ENCODE results near the gene DUS4L.
"Not testable (repeated sequence)": the region's sequence is repeated elsewhere in the genome, so short reads cannot be mapped to it uniquely, and the experiment has no call there.

DUS4L gene, protein sequence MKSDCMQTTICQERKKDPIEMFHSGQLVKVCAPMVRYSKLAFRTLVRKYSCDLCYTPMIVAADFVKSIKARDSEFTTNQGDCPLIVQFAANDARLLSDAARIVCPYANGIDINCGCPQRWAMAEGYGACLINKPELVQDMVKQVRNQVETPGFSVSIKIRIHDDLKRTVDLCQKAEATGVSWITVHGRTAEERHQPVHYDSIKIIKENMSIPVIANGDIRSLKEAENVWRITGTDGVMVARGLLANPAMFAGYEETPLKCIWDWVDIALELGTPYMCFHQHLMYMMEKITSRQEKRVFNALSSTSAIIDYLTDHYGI

DNA sequence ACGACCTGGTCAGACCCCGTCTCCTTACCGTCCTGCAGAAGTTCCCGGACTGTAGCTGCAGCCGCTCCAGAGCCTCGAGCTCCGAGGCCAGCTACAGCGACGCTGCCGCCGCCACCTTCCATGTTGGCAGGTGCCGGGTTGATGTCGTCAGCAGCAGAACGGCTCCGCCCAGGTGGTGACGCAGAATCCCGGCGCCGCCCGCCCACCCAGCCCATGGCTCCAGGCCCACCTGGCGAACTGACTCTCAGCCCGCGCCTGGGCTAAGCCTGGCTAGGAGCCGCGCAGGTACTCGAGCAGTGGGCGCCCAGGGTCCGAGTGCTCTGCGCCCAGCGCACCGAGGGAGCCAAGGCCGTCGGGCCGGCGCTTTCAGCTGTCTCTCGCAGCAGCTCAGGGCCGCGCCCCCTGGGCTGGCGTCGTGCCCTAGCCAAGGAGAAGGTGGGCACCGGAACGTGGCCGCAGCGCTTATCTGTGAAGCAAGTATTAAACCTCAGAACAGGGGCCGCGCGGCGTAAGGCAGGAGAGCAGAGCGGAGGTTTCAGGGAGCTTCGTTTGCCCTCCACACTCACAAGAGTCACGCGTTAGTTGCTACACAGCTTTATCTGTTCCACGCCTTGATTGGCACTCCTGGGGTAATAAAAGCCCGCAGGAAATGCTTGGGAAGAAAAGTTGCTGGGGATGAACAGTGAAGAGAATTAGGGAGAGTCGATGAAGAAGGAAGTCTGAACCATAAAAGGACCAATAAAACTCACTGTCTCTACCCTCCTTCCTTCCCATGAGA lies at the start of gene DUS4L, which contains the start of gene COG5:
DUS4L (plus strand) TSS at position 197 of the 778 bp plus-strand sequence. CDS start 3,100 bp downstream, outside the sequence.
COG5 (minus strand) TSS at position 146 of the 778 bp plus-strand sequence; CDS start at position 122, 24 bp downstream.
- H3K27ac ChIP-seq, result peak within 1 kb of the TSS; percentile 95
- DNase-seq (ENCODE audit: low read depth, low spot score), result no peak

DNA sequence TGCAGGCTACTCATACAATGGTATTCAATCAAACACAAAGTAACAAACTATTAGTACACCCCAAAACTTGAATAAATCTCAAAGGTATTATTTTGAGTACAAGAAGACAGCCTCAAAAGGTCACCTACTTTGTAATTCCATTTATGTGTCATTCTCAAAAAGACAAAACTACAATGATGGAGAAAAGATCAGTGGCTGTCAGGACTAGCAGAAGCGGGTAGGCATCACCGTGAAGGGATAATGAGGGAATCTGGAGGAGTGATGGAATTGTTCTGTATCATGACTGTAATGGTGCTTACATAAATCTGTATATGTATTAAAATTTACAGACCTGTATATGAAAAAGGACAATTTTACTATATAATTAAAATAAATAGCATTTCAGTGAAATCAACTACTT lies 37.1 kb upstream of the DUS4L start:
- DNase-seq (ENCODE audit: low read depth, low spot score), result no peak
- H3K27ac ChIP-seq, result no peak overlapping the region

DNA sequence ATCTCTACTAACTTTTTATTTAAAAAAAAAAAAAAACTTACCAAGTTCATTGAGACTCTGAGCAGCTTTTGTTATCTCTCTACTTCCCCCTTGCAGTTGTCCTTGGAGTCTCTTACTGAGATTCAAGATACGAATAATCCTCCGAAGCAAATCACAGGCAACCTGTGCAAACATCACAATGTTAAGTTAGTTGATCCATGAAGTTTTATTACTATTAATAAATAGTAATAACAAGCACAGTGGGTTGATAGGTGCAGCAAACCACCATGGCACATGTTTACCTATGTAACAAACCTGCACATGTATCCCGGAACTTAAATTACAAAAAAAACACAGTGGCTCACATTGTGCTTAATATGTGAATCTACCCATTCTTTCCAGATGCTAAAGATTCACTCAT lies 36.6 kb upstream of the DUS4L start:
- H3K27ac ChIP-seq, result no peak overlapping the region
- no peak for DNase-seq (ENCODE audit: low read depth, low spot score)

DNA sequence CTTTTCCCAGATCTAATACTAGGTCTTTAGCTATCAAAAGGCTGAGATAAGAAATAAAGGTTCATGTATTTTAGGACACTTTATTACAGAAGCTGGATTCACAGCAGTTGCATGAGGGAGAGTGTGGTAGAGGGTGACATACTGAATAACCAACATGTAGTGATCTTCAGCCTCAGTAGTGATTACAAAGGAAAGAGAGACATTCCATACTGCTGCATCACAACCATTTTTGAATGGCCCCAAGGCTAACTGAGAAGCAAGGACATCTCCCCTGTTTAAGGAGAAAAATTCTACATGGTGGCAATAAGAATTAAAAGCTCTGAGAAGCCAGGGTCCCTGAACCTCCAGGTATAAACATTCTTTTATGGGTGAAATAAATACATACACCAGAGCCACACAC lies 35.3 kb upstream of the DUS4L start:
- DNase-seq (ENCODE audit: low read depth, low spot score), result no peak
- no peak overlapping the region for H3K27ac ChIP-seq

DNA sequence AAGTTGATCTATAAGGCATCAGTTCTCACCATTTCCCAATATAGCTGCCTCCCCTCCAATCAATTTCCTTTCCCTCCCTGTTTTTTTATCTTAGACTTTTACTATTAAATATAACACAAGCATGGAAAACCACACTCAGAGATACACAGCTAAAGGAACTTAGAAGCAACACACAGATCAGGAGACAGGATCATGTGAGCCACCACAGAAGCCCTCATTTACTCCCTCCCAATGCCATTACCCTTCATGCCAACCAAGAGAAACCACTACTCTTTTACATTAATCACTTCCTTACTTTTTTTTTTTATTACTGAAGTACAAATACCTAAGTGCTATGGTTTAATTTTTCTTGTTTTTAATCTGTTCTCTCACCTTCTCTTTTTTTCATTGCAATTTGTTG lies 33.0 kb upstream of the DUS4L start:
- DNase-seq (ENCODE audit: low read depth, low spot score), result no peak
- H3K27ac ChIP-seq, result no peak overlapping the region

DNA sequence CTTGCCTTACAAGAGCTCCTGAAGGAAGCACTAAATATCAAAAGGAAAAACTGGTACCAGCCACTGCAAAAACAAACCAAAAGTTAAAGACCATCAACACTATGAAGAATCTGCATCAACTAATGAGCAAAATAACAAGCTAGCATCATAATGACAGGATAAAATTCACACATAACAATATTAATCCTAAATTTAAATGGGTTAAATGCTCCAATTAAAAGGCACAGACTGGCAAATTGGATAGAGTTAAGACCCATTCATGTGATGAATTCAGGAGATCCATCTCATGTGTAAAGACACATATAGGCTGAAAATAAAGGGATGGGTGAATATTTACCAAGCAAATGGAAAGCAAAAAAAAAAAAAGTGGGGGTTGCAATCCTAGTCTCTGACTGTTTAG lies 29.6 kb upstream of the DUS4L start:
- DNase-seq (ENCODE audit: low read depth, low spot score), result no peak
- no peak overlapping the region for H3K27ac ChIP-seq

DNA sequence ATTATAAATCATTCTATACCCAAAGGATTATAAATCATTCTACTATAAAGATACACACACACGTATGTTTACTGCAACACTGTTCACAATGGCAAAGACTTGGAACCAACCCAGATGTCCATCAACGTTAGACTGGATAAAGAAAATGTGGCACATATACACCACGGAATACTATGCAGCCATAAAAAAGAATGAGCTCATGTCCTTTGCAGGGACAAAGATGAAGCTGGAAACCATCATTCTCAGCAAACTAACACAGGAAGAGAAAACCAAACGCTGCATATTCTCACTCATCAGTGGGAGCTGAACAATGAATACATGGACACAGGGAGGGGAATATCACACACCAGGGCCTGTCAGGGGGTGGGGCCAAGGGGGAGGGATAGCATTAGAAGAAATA lies 26.5 kb upstream of the DUS4L start:
- not testable (repeated sequence) for H3K27ac ChIP-seq; DNase-seq (ENCODE audit: low read depth, low spot score)

DNA sequence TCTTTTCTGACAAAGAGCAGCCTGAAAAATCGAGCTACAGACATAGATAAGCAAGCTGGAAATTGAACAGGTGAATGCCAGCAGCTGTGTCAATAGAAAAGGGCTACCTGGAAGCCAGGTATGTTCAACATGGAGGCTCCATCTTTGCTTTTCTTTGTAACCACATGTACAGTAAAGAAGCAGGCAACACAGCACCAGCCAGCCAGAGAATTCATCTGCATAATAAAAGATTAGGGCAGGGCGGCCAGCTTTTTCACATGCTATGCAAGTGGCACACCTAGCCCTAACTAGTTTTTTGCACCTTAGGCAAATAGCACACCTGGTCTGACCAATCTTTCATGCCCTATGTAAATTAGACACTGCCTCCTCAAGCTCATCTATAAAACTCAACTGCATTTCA lies 25.8 kb upstream of the DUS4L start:
- no peak for DNase-seq (ENCODE audit: low read depth, low spot score)
- no peak overlapping the region for H3K27ac ChIP-seq

DNA sequence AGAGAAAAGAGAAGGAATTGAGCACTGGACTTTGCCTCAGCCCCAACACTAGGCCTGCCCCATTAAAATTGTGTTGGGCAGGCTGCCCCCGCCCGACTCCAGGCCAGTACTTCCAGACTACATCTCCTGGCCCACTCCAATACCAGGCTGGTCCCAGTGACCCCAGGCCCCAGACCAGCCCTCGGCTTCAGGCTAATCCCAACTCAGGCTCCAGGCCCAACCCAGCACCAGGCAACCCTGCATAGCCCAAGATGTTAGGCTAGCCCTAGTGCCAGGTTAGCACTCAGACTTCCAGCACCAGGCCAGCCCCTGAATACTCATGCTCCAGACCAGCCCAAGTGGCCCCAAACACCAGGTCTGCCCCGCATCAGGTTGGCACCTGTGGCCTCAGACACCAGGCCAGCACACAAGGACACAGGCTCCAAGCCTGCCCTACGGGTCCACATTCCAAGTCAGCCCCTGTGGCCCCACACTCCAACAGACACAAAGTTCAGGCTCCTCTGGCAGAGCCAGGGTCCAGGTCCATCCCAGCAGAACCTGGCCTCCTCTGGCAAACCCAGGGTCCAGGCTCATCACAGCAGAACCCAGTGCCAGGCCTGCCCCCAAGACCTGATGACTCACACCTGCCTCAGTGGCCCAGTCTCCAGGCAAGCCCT lies 20.3 kb upstream of the DUS4L start:
- H3K27ac ChIP-seq, result no peak overlapping the region
- no peak for DNase-seq (ENCODE audit: low read depth, low spot score)

DNA sequence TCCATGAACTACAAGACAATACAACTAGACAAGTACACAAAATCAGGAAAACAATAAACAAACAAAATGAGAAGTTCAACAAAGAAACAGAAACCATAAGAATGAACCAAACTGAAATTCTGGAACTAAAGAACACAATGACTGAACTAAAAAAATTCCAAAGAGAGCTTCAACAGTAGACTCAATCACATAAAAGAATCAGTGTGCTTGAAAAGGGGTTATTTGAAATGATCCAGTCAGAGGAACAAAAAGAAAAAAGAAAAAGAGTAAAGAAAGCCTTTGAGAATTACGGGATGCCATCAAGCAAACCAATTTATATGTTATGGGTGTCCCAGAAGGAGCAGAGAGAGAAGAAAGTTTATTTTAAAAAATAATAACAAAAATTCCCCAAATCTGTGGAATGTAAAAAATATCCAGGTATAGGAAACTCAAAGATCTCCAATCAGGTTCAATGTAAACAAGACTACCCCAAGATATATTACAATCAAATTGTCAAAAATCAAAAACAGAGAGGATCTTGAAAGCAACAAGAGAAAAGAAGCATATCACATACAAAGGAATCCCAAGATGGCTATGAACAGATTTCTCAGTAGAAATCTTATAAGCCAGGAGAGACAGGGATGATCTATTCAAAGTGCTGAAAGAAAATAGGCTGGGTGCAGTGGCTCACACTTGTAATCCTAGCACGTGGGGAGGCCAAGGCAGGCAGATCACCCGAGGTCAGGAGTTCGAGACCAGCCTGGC lies 18.8 kb upstream of the DUS4L start:
- no peak for DNase-seq (ENCODE audit: low read depth, low spot score)
- H3K27ac ChIP-seq, result no peak overlapping the region

DNA sequence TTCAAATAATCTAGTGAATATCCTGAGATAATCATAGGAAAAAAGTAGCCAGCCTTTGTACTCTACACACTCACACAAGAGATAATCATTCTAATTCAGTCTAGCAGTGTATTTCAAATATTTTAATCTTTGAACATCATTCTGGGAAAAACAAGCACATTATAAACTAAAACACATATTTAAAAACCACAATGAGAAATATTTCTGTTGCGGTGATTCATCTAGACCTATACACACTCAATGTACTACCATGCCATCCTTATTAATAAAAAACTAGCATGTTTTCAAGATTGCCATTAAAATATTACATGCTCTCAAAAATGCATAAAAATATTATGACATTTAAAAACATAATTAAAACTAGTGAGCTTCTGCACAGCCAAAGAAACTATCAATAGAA lies 11.8 kb upstream of the DUS4L start:
- no peak for DNase-seq (ENCODE audit: low read depth, low spot score)
- H3K27ac ChIP-seq, result no peak overlapping the region

DNA sequence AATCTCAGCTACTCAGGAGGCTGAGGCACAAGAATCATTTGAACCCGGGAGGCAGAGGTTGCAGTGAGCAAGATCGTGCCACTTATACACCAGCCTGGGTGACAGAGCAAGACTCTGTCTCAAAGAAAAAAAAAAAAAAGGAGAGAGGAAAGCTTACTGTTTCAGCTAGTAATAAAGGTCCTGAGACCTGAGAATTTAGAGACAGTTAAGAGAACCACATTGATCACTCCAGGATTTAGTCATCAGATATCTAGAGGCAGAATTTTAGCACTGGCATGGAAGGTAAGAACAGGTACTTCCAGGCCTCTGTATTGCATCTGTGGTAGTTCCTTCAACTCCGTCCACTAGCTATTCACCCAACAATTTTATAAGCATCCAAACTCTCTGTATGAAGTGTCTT lies 7.9 kb upstream of the DUS4L start:
- no peak for DNase-seq (ENCODE audit: low read depth, low spot score)
- no peak overlapping the region for H3K27ac ChIP-seq

DNA sequence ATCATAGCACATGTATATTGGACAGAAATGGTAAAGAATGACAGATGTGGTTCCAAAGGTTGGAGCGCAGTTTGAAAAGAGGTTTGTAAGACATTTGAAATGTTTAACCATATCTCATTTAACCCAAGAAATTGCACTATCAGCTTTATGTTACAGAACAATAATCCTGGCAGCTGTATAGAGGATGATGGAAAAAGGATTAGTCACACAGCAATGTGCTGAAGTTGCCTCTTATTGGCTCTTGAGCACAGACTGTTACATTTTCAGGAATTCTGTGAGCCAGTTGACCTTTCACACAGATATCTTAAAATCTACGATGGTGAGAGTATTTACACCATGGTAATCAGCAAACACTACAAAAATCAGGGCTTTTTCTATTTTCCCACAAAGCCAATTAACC lies 3.9 kb upstream of the DUS4L start:
- H3K27ac ChIP-seq, result peak overlapping the region; percentile 95
- no peak for DNase-seq (ENCODE audit: low read depth, low spot score)

DNA sequence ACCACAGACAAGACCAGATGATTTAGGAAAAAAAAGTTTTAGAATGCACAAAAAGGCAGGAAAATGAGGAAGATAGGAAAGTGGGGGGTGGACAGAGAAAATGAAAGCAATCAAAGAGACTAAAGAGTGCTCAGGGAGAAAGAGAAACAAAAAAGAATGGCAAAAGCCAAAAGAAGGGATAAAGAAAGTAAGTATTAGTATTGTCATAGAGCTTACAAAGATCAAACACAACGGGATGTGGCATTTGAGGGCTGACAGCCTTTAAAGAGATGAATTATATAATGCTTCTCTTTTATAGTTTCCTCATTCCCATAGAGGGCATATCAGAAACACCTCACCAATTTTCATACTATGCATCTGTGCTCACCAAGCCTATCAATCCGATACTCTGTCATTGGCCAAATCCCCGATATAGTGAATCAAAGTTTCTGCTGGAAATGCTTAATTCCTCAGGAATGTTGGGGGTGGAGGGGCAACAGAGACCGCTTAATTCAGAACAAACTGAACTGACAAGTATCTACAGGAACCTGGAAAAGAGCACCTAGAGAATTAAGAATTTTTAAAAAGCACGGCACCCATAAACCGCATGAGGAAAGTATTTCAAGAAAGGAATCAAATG lies 2.8 kb upstream of the DUS4L start:
- no peak for DNase-seq (ENCODE audit: low read depth, low spot score)
- H3K27ac ChIP-seq, result peak overlapping the region; percentile 95

DNA sequence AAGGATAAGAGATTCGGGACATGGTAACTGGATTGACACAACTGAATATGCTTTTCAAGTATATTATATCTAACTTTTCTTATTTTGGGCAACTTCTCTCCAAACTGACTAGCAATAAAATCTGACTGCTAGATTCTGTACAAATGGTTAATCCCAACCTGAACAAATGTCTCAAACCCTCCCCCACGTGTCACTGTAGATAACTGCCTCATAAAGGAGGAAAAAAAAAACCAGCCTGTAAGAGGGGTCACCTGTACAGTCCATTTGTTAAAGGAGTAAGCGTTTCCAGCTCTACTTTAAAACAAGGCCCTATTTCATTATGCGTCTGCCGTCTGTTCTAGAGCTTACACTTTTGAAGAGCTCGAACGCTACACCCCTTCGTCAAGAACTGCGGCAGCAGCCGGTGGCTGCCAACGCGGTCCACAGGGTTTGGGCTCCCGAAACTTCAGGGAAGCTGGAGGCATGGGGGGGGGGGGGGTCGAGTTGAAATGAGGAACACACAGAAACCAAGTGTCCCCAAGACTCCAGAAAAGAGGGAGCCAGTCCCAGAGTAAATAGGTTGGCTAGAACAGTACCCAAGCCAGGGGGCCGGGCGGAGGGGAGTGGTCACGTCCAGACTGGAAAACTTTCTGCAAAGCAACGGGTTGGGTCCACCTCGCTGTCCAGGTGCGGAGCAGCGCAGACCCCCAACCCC lies 543 bp upstream of the DUS4L start:
- no peak for DNase-seq (ENCODE audit: low read depth, low spot score)
- peak overlapping the region; percentile 95 for H3K27ac ChIP-seq

DNA sequence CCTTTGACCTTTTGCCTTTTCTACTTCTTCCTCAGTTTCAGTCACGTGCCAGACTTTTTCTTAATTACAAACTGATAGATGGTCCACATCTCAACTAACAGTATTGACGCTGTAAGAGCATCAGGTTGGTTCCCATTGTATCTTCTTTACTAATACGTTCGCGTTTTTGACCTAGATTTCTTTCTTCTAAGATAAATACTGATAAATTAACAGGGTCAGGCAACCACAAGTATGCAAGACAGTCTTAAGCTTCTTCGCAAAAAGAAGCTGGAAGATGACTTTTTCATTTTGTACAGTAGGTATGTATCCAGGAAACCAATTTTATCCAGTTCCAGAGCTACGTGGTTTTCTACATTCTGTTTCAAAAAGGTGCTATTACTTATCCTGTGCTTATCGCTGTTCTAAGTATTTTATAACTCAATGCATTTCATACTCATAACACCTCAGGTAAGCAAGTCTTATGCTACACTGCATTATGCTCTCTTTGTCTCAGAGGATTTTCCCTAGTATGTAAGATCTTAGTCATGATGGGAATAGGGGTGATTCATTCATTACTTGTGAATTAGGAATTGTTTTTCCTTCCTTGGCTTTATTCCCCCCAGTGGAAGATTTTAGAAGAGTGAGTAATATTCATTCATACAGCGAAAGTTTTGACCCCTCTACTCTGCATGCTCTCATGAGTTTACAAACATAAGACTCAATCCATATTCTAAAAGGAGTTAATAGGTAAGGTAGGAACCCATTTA lies 955 bp downstream of the DUS4L start:
- DNase-seq (ENCODE audit: low read depth, low spot score), result peak; percentile 83
- H3K27ac ChIP-seq, result peak overlapping the region; percentile 95

DNA sequence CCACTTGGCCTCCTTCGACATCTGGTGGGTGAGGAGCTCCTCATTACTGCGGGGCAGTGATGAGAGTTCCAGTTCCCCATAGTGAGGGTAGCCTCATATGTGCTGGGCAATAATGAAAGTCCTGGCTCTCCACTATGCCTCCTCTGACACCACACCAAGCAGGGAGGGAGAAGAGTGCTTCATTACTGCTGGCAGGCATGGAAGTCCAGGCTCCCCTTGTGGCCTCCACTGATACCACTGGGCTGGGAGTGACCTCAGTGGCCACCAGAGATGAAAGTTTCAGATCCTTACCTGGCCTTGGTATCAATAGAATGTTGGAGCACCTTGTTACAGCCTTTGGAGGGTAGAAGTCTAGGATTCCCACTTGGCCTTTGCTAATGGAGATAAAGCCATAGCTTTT lies 6.5 kb downstream of the DUS4L start:
- no peak overlapping the region for H3K27ac ChIP-seq
- DNase-seq (ENCODE audit: low read depth, low spot score), result no peak

DNA sequence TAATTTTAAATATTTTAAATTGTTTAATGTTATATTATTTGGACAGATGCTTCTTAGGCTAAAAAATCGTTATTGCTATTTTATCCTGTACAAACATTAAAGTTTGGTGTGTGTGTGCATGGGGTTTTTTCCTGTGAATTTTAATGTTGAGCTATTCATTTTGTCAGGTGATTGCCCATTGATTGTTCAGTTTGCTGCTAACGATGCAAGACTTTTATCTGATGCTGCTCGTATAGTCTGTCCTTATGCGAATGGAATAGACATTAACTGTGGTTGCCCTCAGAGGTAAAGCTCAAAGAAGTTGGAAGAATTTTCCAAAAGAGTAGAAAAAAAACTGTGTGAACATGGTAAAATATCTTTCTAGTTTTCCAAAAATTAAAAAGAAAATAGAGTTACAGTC lies 9.8 kb downstream of the DUS4L start:
- no peak overlapping the region for H3K27ac ChIP-seq
- DNase-seq (ENCODE audit: low read depth, low spot score), result no peak

DNA sequence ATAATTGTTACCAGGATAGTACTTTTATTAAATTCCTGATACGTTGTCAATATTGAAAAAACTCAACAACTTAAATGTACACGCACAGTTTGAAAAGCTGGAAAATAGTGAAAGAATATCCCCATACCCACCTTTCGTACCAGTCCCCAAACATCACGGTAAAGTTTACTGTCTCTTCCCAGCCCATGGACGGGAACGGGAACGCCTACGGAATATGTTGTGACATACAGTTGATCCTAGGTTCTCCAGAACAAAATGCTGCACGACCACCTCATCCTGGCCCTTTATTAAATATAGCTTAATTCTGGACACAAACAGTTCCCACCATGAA lies 15.7 kb downstream of the DUS4L start:
- DNase-seq (ENCODE audit: low read depth, low spot score), result no peak
- H3K27ac ChIP-seq, result peak overlapping the region; percentile 66
